NOMO-1 treated with DMSO at 0.1 percent for 48 hours (cell line): ENCODE measurements around the gene MPST.
A peak's percentile ranks its signal among the peaks of the same experiment; 100 is the strongest.

Experiments used
- DNase-seq: peaks from one replicate; lab custom pipeline; 2025; ENCODE audit not compliant: unreplicated experiment; lab: John Stamatoyannopoulos, UW

Gene MPST

DNA sequence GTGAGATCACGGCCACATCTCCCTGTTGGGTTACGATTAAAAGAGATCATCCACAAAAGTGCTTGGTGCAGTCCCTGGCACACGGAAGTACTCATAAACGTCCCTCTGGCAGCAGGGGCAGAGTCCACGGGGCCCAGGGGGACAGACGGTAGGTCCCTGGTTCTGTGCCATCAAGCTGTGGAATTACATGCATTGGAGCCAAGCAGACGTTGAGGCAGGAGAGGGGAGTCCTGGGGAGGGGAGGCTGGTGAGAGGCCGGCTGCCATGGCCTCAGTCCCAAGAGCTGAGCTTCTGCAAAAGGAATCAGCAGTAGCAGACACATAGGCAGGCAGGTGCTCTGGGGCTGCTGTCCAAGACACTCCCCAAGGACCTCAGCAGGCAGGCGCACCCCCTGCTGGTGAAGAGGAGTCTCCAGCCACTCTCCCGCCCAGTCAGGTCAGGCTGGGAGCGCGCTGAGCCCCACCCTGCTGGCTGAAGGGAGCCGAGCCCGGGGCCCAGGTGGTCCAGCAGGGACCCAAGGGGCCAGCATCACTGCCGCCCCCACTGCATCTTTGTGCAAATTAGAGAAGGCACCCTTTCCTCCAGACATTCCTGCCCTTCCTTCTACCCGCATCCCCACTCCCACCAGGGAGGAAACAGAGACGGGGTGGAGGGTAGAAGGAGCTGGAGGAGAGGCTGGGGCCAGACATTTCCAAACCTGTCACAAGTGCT is 24.4 kb downstream of the MPST start:
- DNase-seq, result peak; percentile 86

DNA sequence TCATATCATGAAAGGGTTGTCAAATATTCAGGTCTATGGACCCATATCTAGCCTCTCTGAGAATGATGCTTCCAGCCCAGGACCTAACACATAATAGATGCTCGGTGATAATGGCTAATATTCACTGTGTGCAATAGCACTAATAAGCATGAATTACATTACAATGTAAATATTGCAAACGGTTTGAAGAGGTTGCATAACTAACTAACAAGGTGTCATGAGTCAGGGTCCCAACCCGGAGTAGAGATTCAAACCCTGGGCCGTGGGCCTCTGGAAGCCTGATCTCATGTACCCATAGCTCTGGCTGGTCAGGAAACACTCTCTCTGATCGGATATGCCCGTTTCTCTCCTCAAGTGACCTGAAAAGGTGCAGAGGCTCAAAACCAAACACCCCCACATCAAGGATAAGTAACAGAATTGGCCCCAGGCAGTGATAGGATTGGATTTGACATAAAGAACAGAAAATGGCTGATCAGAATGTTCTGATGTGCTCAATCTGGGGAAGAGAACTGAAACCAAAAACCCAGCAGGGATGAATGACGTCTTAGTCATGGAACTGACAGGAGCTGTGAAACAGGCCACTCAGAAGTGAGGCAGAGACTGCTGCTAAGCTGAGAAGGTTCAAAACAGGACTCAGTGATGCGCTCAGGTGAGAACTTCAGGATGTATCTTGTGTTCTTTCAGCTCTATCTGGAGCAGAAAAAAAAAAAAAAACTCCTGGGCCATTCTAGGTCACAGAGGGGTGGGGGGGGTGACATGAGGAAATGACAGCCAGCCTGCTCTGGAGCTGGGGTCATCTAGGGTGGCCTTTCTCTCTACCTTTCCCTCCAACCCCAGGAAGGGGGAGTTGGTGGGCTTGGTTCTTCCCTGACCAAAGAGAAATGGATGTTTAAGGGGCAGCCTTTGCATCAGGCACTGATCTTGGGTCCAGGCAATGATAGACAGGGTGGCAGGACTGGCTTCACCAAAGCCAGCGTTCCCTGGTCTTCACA is 25.4 kb downstream of the MPST start:
- DNase-seq, result peak; percentile 21

GRCh38 chr22:37045958-37046357 is 26.4 kb downstream of the MPST start:
- peak; percentile 9 for DNase-seq

GRCh38 chr22:37046589-37046988 is 27.0 kb downstream of the MPST start:
- no peak for DNase-seq

DNA sequence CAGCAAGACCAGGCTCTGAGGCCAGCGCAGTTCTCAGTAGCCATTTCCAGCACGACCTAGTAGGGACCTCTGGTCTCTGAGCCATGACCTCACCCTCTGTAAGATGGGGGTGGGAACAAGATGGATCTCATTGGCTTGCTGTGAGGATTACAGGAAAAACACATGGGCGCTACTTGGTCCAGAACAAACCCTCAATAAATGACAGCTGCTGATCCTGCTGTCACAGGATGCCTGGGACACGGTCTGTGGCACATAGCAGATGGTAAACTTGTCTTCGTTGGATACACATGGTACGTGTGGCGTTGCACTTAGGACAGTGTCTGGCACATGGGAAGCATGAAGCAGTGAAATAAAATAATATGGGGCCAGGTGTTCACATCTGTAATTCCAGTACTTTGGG is 27.5 kb downstream of the MPST start:
- no peak for DNase-seq

DNA sequence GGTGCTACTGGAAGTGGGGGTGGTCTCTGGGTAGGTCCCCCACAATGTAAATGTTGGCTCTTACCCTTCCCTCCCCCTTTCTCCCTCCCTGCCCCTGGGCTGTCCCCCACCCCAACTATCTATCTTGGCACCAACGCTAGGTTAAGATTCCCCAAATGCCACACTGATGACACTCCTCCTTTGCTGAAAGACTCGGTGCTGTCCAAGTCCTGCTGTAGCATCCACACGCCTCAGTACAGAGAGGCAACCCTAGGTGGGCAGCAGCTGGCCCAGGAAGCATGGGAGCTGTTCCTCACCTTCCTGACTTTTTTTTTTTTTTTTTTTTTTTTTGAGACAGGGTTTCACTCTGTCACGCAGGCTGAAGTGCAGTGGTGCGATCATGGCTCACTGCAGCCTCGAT is 28.6 kb downstream of the MPST start:
- DNase-seq, result no peak

DNA sequence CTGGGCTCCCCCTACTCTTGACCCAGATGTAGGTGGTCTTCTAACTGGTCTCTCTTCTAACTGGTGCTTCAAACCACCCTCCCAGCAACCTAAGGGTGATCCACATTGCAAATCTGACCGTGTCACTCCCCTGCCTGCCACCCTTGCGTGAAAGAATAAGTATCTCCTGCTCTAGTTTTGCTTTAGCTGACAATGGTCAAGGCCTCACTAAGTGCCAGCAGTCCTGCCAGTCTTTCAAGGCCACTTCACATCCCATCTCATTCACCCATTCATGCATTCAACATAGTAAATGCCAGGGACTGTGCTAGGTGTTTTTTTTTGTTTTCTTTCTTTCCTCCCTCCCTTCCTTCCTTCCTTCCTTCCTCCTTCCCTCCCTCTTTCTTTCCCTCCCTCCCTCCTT is 29.7 kb downstream of the MPST start:
- DNase-seq, result no peak

DNA sequence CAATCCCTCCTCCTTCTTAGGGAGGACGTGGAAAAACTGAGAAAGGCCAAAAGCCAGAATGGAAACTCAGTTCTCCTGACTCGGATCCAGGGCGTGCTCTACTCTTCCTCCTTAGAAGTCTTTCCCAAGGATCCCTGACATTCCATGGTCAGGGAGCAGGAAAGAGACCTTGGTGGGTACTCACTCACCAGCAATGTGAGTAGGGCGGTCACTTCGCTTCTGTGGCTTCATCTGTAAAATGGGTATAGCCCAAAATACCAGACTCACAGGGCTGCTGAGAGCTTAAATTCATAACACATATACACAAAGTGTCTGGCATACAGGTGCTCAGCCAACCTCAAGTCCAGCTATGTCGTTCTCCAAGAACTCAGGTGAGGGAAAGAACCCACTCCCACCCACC is 31.4 kb downstream of the MPST start:
- DNase-seq, result no peak

DNA sequence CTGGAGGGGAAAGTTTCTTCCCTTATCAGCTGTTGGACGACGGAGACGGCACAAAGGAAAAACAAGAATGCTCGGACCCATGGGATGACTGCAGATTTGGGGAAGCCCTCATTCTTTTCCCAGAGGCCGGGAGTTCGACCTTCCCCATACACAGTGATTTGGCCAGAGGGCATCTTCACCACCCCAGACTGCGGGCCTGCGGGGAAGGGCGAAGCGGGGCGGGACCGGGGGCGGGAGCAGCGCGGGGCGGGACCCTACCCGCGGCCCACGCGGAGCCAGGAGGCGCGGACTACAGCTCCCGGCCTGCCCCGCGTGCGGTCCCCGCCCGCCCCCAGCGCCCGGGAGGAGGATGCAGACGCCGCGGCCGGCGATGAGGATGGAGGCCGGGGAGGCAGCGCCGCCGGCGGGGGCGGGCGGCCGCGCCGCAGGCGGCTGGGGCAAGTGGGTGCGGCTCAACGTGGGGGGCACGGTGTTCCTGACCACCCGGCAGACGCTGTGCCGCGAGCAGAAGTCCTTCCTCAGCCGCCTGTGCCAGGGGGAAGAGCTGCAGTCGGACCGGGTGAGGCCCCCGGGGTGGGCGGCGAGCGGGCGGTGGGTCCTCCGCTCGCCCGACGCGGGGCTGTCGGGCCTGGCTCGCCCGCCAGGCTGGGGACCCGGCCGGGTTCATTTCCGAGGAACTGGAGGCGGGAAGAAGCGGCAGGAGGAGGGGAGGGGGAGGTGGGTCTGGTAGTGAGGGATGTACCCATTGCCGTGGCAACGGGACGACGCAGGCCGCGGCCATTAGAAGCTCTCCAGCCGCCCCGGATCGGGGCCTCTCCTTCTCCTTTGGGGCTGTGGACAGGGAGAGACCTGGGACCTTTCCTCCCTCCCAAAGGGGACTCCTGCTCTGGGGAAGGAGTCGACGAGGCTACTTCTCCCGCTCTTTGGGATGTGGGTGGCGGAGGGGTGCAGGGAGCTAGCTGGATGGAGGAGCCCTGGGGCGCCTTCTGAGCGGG is 32.1 kb downstream of the MPST start, which contains the start of gene KCTD17:
TSS of gene KCTD17 (plus strand) at position 352 of the 995 bp plus-strand sequence. CDS start at position 371, 19 bp downstream.
- peak; percentile 74 for DNase-seq

DNA sequence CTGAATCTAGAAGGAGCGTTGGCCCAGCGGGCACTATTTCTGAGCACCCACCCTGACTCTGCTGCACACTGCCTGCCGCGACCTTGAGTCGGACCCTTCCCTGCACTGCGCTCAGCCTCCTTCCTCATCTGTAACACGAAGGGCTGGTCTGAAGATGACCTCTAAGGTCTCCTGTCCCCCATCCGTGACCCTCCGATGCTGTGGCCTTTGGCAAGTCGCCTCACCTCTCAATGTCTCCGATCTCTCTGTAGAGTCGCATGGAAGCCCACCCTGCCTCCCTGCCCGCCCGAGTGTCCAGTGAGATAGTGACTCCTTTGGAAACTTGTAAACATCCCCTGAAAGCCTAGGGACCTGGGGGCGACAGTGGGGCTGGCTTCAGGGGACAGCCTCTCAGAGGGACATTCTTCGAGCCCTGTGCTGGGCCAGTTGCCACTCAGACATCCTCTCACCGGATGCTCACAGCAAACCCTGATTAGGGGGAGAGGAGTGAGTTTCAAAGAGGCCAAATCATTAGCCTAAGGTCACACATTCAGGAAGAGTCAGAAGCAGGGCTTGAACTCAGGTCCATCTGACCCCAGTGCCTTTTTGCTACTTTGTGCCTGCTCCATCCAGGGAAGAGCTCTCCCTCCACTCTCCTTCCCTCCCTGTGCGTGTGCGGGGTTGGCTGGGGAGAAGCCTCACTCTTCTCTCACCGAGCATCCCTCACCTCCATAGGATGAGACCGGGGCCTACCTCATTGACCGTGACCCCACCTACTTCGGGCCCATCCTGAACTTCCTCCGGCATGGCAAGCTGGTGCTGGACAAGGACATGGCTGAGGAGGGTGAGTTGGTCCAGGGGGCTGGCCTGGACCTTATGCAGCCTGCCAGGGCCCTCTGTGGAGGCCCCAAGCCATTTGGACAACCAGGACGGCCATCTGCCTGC is 33.1 kb downstream of the MPST start:
- DNase-seq, result no peak

DNA sequence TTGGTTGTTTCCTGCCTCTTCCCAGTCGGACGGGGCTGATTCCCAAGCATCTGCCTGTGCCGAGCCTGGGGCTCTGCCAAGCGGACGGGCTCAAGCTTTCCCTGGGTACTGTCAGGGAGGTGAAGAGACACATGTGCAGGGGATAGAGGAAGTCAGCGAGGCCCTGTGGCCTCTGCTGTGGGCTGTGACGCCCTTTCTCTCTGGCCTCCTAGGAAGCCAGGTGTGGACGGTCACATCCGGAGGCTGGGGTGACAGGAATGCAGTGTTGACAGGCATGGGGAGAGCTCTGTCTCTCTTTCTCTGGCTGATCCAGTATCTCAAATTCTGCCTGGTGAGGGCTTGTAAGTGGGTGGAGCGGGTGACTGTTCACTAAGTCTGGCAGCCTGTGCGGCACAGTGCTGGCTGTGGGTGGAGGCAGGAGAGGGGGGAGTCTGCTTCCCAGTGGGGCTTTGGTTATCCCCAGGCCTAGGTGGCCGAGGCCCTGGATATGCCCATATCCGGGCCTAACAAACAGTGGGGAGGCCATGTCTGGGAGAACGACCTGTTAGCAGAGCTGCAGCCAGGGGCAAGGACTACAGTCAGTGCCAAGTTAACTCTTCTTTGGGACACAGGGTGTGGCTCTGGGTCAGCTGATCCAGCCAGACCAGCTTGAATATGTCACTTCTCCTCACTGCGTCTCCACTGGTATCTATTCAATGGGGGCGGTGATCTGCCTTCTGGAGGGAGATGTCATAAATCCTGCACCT is 33.9 kb downstream of the MPST start:
- no peak for DNase-seq

DNA sequence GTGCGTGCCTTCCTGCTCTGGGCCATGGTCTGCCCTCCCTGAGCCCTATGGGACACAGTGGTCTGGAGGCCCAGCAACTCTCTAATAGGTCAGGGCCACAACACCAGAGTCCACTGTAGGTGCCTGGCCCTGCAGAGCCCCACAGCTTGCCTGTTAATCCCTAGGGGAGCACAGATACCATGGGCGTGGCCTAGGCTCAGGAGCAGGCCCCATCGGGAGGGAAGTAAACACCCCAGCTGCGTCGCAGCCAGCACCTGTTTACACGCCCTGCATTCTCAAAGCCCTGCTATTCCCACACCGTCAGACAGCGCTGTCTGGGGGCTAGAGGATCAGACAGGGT is 34.5 kb downstream of the MPST start:
- DNase-seq, result no peak

GRCh38 chr22:37054600-37055365 is 35.2 kb downstream of the MPST start:
- no peak for DNase-seq

- no peak for DNase-seq
These were observed 36.7 kb downstream of the MPST start for GRCh38 chr22:37056246-37056645.

DNA sequence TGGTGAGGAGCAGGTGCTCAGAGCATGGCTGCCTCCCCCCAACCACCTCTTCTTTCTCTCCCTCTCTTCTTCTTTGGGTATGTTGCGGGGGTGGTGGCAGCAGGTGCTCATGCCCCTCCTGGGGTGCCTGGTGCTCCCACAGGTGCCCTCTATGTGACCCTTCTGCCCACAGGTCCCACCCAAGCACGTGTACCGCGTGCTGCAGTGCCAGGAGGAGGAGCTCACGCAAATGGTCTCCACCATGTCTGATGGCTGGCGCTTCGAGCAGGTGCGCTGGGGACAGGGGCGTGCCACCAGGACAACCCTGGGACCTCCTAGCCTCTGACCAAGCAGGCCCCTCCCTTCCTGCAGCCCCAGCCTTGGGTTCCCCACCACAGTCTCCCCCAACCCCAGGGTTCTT is 37.7 kb downstream of the MPST start:
- no peak for DNase-seq

GRCh38 chr22:37057796-37058510 is 38.4 kb downstream of the MPST start:
- no peak for DNase-seq

GRCh38 chr22:37058917-37059701 is 39.6 kb downstream of the MPST start:
- DNase-seq, result no peak
